Ovary (tissue), 3 donors: ENCODE results near the gene ARID1B.

Experiments
- EP300 ChIP-seq: sonication (generic); formaldehyde crosslinking; IDR thresholded peaks from one replicate; pipeline ENCODE4 v1.6.1; 2017; ENCODE audit warnings: antibody characterized with exemption
- POLR2A ChIP-seq: fragments of 450-650 bp; IDR thresholded peaks from one replicate; pipeline ENCODE4 v1.6.1; 2017; ENCODE audit warnings: antibody characterized with exemption, mild to moderate bottlenecking, moderate library complexity
- TF ChIP-seq, protein P1 (sequence below), 3 donors: fragments of 450-650 bp in 2 of 3; fragments of 200-600 bp in 1 of 3; IDR thresholded peaks; one replicate each; pipeline versions ENCODE4 v1.5.1 to v1.8.0; 2016 to 2022; ENCODE audit warnings: antibody characterized with exemption in 3 of 3, mild to moderate bottlenecking in 1 of 3
- donor health status: DM: no; HTN: no; CAD: no.

DNA sequence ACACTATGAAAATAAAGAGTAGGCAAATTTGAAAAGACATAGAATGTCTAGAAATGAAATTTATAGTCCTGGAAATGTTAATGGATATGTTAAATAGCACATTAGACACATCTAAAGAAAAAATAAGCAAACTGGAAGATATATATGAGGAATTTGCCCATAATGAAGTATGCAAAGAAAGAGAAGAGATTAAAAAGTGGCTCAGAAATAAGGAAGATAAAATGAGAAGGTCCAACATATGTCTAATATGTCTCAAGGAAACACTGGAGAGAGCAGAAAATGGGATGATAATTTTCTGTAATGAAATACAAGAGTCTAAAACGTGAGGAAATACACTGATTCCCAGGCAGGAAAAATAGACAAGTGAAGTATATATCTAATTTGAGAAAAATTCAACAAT, 36.6 kb upstream of the ARID1B start:
- TF ChIP-seq, protein P1, sequence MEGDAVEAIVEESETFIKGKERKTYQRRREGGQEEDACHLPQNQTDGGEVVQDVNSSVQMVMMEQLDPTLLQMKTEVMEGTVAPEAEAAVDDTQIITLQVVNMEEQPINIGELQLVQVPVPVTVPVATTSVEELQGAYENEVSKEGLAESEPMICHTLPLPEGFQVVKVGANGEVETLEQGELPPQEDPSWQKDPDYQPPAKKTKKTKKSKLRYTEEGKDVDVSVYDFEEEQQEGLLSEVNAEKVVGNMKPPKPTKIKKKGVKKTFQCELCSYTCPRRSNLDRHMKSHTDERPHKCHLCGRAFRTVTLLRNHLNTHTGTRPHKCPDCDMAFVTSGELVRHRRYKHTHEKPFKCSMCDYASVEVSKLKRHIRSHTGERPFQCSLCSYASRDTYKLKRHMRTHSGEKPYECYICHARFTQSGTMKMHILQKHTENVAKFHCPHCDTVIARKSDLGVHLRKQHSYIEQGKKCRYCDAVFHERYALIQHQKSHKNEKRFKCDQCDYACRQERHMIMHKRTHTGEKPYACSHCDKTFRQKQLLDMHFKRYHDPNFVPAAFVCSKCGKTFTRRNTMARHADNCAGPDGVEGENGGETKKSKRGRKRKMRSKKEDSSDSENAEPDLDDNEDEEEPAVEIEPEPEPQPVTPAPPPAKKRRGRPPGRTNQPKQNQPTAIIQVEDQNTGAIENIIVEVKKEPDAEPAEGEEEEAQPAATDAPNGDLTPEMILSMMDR (IDR thresholded peaks at IDR 0.05): no peak
- TF ChIP-seq POLR2A (no peak), EP300 (no peak)
